GM21515 (cell line): Measurements from ENCODE around the gene MOB2.

Source experiments
- ATAC-seq: cut with Tn5 transposase; IDR thresholded peaks from one replicate; pipeline ENCODE4 v1.9.1; 2021; ENCODE audit not compliant: unreplicated experiment

The MOB2 gene

DNA sequence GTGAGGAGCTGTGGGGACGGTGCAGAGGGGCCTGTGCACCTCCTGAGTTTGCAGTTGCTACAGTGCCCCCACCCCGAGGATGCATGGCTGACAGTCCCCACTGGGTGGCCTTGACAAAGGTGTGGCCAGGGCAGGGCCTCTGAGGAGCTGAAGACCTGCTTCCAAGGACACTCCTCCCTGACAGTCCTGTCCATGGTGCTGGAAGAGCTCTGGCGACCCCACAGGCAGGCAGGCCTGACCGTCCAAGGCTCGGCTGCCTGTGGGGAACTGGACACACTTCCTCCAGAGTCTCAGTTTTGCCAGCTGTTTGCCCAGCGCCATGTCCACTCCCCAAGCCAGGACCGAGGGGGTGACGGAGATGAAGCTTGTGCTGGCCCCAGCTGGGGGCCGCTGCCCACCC, 64.1 kb downstream of the MOB2 start:
- no peak for ATAC-seq

DNA sequence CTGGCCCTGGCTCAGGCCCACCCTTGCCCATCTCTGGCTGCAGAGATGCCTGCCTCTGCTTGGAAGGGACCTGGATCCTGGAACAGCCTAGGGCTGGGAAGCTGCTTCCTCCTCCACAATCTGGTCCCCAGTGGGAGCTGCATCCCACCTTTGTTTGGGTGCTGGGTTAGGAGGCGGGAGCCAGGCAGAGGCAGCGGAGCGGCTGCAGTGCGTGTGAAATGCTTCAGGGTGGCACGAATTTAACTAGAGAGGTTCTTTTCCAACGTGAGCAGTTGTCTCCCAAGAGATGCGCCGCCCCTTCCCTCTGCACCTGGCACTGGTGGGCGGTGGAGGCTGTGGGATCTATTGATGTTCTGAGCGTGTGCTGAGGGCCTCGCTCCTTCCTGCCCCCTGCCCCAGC, 65.3 kb downstream of the MOB2 start:
- ATAC-seq: no peak

- no peak for ATAC-seq
Measured at GRCh38 chr11:1419811-1420210, 66.8 kb downstream of the MOB2 start.
